Fibroblast of pulmonary artery (primary cell): ENCODE results near the gene SDK1.

ENCODE experiments used
- DNase-seq: peaks from one replicate; pipeline ENCODE4 v3.0.0-alpha.2; 2010; ENCODE audit warnings: low read depth
- H3K4me3 ChIP-seq: replicated peaks from 2 replicates; pipeline ENCODE4 v1.5.1; 2011; ENCODE audit warnings: low read depth, mild to moderate bottlenecking, control low read depth, low read length, moderate library complexity
- TF ChIP-seq, protein P1 (sequence below): IDR thresholded peaks from 2 replicates; pipeline ENCODE4 v1.5.1; 2011; ENCODE audit warnings: mild to moderate bottlenecking, control low read depth, low read length, inconsistent platforms; ENCODE audit errors: missing control alignments

Gene SDK1

DNA sequence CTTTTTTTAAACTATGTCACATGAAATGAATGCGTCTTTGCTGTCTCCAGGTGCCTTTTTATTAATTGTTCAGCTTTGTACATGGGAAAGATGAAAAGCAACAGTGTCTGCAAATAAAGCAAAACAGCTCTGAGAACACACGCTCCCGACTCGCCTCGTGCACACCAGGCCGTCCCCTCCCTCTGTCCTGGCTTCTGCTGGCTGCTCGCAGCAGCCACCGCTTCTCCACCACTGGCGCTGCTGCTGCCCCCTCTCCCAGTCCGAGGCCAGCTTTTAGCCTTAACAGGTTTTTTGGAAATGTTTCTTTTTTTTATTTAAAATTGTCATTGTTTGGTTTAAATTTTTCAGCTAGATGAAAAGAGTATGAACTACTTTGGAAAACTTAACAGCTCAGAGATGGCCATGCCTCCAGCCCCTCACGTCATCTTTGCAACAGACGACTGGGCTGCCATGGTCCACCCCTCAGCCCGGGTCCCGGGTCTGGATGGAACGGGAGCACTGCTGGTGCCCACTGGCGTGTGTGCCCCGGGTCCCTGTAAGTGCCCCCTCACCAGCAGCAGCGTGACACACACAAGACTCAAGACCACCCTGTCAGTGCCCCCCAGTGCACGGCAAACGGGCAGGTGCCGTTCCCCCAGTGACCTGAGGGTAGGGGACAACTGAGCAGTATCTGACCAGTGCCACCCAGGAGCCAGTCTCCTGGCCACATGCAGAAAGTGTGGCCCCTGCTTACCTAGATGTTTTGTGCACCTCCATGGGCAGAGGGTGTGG, 965.4 kb downstream of the SDK1 start:
- no peak overlapping the region for H3K4me3 ChIP-seq
- DNase-seq = no peak
- TF ChIP-seq, protein P1, sequence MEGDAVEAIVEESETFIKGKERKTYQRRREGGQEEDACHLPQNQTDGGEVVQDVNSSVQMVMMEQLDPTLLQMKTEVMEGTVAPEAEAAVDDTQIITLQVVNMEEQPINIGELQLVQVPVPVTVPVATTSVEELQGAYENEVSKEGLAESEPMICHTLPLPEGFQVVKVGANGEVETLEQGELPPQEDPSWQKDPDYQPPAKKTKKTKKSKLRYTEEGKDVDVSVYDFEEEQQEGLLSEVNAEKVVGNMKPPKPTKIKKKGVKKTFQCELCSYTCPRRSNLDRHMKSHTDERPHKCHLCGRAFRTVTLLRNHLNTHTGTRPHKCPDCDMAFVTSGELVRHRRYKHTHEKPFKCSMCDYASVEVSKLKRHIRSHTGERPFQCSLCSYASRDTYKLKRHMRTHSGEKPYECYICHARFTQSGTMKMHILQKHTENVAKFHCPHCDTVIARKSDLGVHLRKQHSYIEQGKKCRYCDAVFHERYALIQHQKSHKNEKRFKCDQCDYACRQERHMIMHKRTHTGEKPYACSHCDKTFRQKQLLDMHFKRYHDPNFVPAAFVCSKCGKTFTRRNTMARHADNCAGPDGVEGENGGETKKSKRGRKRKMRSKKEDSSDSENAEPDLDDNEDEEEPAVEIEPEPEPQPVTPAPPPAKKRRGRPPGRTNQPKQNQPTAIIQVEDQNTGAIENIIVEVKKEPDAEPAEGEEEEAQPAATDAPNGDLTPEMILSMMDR = no peak

DNA sequence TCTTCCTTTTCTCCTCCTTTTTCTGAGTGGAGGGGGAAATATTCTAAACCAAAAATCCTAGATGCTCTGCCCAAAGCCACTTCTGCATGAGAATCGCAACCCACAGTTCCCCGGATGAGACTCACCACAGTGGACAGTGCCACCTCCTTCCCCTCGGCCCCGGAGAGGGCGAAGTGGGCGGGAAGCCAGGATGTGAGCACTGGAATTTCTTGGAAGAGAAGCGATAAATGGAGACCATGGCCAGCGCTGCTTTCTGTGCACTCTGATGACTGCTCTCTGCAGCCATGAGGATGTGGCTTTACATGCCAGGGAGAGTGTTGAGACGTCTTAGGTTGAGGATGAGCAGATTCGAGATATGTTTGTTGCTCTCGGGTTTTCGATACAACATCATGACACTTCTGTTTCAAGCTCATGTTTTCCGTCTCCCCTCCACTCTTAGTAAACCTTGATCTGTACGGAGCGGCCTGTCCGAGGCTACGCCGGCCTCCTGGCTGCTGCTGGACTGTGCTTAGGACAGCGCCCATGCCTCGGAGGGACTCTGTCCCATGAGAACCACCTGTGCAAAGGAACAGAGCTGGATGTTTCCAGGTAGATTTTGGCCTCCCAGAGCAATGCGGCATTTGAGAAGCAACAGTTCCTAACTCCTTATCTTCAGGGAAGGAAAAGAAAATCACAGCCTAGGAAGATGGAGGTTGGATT, 966.4 kb downstream of the SDK1 start:
- DNase-seq = no peak
- TF ChIP-seq, protein P1 = no peak
- H3K4me3 ChIP-seq = no peak overlapping the region

DNA sequence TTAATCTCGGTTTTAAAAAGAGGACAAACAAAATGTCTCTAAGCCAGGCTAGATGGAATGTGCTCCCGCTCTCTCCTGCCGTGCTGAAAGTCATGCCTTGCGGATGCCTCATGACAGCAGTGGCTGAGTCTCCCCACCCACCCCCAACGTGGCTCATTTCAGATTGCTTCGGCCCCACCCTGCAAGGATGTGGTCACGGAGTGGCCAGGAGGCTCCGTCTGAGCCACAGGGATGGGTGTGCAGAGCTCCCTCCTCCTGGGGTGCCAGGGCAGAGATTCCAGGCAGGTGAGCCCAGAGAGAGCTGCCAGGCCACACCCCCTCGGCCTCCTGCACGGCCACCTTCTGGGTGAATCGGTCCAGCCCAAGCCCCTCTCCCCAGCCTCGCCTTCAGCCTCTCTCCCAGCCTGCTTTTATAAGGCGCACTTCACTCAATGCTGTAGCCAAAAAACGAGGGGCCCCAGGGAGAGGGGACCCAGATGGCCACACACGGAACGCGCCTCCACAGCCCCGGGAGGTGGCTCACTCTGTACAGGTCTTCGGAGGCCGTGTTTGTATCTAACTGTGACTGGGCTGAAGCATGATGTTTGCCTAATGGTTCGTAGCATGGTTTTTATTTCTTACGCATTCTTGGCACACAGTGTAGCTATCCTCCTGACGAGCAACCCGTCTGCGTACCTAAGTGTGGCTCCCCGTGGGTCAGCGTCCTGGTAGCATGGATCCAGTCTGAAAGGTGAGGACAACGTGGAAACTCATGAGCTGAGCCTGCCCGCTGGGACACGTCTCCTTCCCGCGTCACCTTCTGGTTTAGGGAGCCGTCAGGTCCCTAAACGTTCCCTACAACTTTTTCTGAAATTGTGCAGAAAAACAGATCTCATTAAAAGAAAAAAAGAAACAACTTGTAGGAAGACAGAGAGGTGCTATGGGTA, 967.3 kb downstream of the SDK1 start:
- TF ChIP-seq, protein P1 = no peak
- H3K4me3 ChIP-seq = no peak overlapping the region
- DNase-seq = no peak

DNA sequence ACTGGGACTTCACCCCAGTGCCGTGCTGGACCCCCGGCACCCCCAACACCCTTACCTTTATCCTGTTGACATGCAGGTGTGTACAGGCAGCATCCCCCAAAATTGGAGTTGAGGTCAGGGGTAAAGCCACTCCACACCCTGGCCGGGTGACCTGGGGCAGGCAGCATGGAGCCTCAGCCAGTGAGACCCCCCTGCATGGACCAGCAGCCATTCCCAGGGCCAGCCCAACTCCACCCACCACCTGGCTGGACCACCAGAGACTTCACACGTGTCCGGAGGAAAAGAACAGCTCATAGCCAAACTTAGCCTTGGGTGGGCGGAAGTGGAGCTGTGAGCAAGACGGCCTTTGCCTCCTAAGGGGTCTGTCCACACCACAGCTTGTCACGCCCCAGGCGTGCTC, 968.0 kb downstream of the SDK1 start:
- TF ChIP-seq, protein P1 = no peak
- H3K4me3 ChIP-seq = no peak overlapping the region
- DNase-seq = no peak

DNA sequence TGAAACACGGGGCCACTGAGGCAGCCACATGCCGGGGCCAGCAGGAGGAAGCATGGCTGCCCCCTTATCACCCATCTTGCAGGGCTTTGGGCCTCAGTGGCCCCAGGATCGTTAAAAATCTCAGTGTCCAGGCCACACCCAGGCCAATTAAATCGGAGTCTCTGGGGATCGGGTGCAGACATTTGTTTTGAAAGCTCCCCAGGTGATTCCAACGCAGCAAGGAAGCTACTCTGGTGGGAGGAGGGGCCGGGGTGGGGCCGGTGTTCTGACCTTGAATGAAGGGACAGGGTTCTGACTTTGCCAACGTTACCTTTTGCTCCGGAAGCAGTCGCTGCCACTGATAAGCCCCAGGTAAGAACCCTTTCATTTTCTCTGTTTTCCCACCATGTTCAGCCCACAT, 968.7 kb downstream of the SDK1 start:
- H3K4me3 ChIP-seq = no peak overlapping the region
- TF ChIP-seq, protein P1 = no peak
- no peak for DNase-seq

DNA sequence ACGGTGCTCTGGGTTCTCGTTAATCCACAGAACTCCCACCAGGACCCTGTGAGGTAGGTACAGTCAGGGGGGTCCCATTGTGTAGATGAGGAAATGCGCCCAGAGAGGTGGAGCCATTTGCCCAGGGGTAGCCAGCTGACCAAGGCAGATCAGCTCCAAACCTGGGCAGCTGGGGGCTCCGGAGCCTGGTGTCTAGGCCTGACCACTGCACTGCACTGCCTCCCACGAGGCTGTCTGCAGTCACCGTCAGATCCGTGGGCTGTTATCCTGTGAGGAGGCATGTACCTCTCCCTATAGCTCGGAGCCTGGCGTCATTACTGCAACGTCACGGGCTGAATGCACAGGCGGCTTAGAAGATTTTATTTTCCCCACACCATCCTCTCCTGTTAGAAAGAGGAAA, 969.2 kb downstream of the SDK1 start:
- TF ChIP-seq, protein P1 = no peak
- DNase-seq = no peak
- H3K4me3 ChIP-seq = no peak overlapping the region
